IMR-90 (cell line): ENCODE data around the gene HRH4.

Experiments used
- BHLHE40 ChIP-seq: fragments of 150-350 bp; IDR thresholded peaks from 2 replicates; pipeline ENCODE4 v1.6.1; 2016; ENCODE audit warnings: mild to moderate bottlenecking, low read depth, low read length
- CEBPB ChIP-seq: IDR thresholded peaks from 2 replicates; pipeline ENCODE4 v1.6.1; 2012; ENCODE audit warnings: low read depth, low read length, improper control_type of control experiment
- FOS ChIP-seq: fragments of 150-350 bp; IDR thresholded peaks from 2 replicates; pipeline ENCODE4 v1.6.1; 2016; ENCODE audit warnings: low read depth, low read length
- MAZ ChIP-seq: IDR thresholded peaks from 2 replicates; pipeline ENCODE4 v1.6.1; 2012; ENCODE audit warnings: low read depth, mild to moderate bottlenecking, low read length, improper control_type of control experiment, moderate library complexity, borderline replicate concordance
- POLR2A ChIP-seq: IDR thresholded peaks from 2 replicates; pipeline ENCODE4 v1.6.1; 2012; ENCODE audit warnings: mild to moderate bottlenecking, low read depth, low read length
- RAD21 ChIP-seq: IDR thresholded peaks from 2 replicates; pipeline ENCODE4 v1.6.1; 2012; ENCODE audit warnings: low read length, improper control_type of control experiment
- RCOR1 ChIP-seq: IDR thresholded peaks from 2 replicates; pipeline ENCODE4 v1.6.1; 2012; ENCODE audit warnings: mild to moderate bottlenecking, low read length, improper control_type of control experiment; ENCODE audit not compliant: insufficient replicate concordance
- USF2 ChIP-seq: fragments of 150-350 bp; IDR thresholded peaks from 2 replicates; pipeline ENCODE4 v1.6.1; 2017; ENCODE audit warnings: mild to moderate bottlenecking, antibody characterized with exemption, low read length, low read depth
- TF ChIP-seq, protein P1 (sequence below): conservative IDR thresholded peaks from 2 replicates; pipeline ENCODE4 v1.5.1; 2012; ENCODE audit warnings: mild to moderate bottlenecking, low read depth, low read length, improper control_type of control experiment
- TF ChIP-seq, protein P2 (sequence below): fragments of 150-350 bp; IDR thresholded peaks from 2 replicates; pipeline ENCODE4 v1.6.1; 2016; ENCODE audit warnings: low read depth, mild to moderate bottlenecking, low read length, moderate library complexity, borderline replicate concordance

DNA sequence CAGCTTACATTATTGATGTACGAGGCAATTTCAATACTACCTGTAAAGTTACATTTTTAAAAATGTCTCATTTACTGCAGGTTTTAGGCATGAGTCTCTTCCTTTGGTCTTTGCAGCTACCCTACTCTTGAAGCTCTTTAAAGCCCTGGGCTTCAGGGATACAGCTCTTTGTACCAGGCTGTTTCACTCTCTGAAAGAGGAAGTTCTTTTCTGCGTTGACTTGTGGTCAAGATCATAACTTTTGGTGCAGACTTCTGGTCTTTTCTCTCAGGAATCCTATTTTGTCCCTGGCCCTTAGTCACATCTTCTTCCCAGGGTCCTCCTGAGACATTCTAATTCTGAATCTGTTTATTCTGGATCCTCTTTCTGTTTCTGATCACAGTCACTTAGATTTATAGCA, 16.6 kb upstream of the HRH4 start:
- no peak for TF ChIP-seq BHLHE40
- TF ChIP-seq, protein P1, sequence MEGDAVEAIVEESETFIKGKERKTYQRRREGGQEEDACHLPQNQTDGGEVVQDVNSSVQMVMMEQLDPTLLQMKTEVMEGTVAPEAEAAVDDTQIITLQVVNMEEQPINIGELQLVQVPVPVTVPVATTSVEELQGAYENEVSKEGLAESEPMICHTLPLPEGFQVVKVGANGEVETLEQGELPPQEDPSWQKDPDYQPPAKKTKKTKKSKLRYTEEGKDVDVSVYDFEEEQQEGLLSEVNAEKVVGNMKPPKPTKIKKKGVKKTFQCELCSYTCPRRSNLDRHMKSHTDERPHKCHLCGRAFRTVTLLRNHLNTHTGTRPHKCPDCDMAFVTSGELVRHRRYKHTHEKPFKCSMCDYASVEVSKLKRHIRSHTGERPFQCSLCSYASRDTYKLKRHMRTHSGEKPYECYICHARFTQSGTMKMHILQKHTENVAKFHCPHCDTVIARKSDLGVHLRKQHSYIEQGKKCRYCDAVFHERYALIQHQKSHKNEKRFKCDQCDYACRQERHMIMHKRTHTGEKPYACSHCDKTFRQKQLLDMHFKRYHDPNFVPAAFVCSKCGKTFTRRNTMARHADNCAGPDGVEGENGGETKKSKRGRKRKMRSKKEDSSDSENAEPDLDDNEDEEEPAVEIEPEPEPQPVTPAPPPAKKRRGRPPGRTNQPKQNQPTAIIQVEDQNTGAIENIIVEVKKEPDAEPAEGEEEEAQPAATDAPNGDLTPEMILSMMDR: no peak
- TF ChIP-seq MAZ: no peak
- no peak for TF ChIP-seq POLR2A
- no peak for TF ChIP-seq FOS
- TF ChIP-seq, protein P2, sequence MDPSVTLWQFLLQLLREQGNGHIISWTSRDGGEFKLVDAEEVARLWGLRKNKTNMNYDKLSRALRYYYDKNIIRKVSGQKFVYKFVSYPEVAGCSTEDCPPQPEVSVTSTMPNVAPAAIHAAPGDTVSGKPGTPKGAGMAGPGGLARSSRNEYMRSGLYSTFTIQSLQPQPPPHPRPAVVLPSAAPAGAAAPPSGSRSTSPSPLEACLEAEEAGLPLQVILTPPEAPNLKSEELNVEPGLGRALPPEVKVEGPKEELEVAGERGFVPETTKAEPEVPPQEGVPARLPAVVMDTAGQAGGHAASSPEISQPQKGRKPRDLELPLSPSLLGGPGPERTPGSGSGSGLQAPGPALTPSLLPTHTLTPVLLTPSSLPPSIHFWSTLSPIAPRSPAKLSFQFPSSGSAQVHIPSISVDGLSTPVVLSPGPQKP: no peak
- no peak for TF ChIP-seq RAD21
- TF ChIP-seq CEBPB: no peak
- TF ChIP-seq USF2: no peak
- no peak for TF ChIP-seq RCOR1
